Measurements from ENCODE around the gene TENT5C.

Gene TENT5C

GRCh38 chr1:117615474-117615873 lies 9.6 kb downstream of the TENT5C start:
- no peak for DNase-seq

DNA sequence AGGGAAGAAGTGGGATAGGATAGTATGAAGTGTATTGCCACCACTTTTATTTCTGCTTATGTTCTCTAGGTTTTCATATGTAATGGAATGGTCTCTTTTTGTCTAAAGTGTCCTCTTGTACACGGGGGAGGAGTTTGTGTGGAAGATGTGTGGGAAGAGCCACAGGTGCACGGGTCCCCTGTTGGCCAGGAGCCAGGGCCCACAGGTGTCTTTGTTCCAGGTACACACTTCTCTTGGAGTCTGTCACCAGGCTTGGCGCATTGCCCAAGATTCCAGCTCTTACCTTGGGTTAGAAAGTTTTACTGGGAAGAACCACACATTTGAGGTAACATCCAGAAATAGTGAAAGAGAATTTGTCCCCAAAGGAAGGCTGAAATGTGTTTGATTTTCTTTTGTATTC lies 10.5 kb downstream of the TENT5C start:
- DNase-seq = no peak

DNA sequence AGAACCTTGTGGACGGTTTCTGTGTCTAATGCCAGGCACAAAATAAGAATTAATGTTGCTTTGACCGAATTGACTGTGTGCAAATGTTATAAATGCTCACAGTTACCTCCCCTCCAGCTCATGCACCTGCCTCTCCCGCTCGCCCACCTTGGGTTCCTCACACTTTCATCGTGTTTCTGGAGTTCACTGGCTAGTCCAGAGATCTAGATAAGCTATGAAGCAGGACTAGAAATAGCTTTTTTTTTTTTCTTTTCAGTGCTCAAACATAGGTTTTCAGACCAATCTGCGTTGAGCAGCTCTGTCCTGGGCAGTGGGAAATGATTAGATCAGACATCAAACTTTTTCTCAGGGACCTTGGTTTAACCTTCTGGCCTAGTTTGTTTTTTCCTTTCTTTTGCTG lies 11.1 kb downstream of the TENT5C start:
- DNase-seq = no peak

DNA sequence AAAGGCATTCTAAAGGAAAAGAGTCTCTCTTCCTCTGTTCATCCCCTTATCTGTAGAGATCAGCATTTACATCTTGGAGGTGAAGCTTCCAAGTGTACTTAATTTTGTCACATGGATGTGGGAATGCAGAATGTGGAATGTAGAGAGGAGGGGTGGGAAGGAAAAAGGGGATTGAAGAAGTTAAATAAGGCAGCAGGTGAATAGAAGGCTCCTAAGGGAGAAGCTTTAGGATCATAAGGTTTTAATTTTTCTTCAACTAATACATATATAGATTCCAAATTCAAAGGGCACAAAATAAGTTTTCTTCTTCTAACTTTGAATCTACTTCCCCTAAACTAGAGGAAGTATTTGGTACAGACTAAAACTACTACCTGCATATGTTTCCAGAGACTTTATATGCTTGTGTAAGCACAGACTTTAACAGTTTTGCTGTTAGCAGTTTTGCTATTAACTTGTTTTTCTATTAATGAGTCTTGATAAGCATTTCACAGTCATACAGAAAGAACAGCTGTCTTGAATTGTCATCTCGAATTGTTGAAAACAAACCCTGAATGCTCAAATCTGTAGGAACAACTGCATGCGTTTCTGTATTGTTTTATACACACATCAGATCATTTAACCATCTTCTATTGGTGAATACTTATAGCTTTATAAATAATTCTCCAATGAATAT lies 12.7 kb downstream of the TENT5C start:
- no peak for DNase-seq

- no peak for DNase-seq
Observed at GRCh38 chr1:117620440-117620839, 14.6 kb downstream of the TENT5C start.

DNA sequence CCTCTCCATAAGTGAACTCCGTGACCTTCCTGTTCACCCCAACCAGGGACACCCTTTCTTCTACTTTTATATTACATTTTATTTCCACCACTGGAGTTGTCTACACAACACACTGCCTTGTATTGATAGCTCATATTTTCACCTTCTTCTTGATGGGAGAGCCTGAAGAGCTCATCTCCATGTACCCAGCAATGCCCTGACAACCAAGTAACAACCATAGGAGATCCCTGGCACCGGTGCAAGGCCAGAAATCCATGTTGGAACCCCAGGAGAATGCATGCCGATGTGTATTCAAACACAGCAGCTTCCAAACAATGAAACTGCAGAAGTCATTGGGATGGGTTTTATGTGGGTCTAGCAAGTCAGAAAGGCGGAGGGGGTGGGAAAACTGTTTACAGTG lies 15.5 kb downstream of the TENT5C start:
- DNase-seq = no peak

DNA sequence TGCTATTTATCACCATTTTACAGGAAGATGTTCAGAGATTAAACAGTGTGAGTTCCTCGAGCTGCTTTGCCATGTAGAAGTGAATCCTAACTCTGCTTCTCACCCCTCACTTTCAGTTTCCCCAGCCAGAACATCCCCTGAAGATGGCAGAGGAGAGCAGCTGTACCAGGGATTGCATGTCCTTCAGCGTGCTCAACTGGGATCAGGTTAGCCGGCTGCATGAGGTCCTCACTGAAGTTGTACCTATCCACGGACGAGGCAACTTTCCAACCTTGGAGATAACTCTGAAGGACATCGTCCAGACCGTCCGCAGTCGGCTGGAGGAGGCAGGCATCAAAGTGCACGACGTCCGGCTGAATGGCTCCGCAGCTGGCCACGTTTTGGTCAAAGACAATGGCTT lies 16.9 kb downstream of the TENT5C start:
- no peak for DNase-seq

- DNase-seq = no peak
Observed at GRCh38 chr1:117623141-117623540, 17.3 kb downstream of the TENT5C start.

DNA sequence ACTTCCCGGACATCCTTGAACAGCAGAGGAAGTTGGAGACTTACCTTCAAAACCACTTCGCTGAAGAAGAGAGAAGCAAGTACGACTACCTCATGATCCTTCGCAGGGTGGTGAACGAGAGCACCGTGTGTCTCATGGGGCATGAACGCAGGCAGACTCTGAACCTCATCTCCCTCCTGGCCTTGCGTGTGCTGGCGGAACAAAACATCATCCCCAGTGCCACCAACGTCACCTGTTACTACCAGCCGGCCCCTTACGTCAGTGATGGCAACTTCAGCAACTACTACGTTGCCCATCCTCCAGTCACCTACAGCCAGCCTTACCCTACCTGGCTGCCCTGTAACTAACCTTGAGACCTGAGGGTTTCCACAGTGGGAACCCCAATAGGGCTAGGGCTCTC lies 17.9 kb downstream of the TENT5C start:
- no peak for DNase-seq

DNA sequence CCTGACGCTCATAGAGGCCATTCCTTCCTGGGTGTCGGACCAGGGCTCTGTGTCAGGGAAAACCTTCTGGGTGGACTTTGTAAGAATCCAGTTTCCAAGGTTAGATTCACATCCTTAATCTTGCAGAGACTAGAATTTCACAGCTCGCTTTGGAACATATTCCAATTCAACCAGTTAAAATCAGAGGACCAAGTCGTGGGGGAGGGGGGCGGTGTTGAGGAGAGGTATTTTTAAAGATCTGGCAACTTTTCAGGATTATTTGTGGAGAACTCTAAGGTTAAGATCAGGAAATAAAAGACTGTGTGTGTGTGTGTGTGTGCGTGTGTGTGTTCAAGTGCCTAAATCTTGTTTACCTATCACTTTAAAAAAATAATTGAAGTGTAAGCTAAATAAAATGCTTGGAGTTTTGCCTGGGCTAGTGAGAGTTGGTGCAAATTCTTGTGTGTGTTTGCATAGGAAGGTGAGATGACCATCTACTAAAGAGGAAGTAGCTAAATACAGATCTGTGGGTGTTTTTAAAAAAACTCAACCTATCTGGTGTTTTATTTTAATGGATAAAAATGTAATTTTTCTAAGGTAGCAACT lies 21.8 kb downstream of the TENT5C start:
- no peak for DNase-seq

DNA sequence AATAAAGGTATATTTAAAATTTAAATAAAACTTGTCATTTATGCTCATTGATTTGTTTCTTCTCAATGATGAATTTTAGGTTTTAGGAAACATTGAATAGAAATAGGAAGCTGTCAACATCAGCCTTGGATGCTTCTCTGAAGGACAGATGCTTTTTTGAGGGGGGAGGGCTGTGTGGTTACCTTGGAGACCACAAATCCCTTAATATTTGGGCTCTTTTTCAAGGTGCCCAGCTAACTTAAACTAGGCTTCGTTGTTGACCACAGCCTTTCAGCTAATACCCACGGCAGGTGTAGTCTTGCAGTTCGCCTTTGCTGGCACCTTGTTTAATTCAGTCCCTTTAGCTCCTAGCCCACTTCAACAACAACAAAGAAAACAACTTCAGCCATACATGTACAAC lies 22.5 kb downstream of the TENT5C start:
- no peak for DNase-seq

DNA sequence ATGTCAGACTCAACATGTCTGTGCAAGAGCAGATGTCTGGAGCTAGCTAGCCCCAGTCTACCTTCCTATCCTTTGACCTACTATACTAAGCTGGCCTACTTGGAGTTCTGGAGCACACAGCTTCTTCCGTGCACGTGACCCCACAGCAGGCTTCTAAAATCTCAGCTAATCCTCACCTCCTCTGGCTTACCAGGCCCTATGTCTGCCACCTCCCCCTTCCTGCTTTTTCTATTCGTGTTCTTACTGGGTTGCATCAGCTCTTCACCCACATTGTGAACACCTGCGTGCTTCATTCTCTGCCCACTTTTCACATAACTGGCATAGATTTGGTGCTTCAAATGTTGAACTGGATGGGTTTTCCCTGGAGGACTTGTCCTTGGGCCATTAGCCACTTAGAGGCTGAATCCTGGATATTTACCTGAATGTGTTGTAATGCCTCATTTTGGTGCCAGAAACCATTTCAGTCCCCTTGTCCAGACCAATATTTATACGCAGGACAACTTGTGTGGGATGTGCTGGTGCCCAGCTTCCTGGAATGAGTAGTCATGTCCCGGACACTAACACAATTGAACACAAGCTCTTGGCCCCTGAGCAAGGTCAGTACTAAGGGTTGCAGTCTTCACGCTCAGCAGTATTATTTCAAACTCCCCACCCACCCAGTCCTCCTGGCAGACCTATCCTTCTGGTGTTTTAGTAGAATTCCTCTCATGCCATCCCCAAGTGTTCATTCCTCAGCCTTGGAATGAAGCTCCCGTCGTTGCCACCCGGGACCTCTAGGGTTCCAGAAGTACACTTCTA lies 24.0 kb downstream of the TENT5C start:
- DNase-seq = no peak

- no peak for DNase-seq
Observed at GRCh38 chr1:117630423-117630998, 24.7 kb downstream of the TENT5C start.

DNA sequence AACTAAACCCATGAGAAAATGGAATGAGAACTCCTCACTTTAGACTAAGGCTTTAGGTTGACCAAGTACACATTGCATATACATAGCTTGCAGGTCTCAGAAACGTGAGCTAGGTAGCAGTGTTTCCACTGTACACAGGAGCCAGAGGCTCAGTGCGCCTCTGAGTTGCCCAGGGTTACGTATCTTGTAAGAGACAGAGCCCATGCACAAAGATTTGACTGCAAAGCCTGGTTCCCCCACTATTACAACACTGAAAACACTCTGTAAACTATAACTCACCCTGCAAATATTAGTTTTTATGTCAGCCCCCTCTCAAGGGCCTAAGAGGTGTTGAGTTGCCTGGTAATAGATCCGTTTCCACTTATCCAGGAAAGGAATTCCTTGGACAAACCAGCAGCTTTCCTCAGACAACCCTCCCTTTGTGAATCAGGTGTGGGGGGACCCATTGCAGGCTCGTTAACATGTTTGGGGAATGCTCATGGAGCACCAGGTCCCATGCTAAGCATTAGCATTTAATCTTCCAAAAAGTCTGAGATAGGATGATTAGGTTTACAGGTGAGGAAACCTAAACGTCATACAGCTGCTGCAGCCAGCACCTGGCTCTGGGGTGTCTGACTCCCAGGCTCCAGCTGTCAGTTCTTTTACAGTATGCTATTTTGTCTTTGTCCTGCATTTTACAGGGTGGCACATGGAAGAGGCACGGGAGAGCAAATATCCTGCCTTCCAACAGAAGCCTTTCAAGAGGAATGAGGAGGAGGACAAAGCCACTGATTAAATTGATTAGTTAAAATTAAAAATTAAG lies 25.7 kb downstream of the TENT5C start:
- no peak for DNase-seq

DNA sequence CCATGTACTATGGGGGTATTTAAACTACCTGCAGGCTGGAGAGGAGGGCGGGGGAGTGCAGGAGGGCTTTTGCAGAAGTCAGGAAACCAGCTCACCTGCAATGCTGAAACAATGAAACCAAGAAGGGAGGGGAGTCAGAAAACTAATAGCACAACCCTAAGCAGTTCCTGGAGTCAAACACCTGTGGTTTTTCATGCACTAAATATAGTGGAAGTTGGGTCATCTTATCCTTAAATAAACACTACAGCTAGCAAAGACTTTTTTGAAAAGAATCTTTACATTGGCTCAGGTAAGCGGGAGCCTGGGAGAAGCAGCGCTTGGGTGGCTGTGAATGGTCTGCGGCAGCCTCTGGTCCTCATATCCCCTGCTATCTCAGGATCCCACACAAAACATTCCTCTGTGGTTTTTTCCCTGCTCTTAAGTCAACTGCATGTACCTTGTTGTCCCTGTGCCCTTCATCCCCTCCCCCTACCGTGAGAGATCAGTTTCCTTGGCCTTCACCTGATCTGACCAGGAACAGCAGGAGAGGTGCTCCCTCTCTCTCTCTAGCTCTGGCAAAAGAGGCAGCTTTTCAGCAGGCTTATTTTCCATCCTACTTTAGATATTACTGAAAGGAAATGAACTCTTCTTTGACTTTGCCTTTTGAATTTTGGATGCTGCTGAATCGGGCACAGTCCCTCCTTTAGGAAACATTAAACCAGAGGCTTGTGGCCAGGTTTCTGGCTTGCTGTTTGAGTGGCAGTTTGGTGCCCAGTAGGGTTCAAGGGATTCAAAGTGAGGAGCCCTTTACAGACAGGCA lies 26.6 kb downstream of the TENT5C start:
- DNase-seq = no peak

DNA sequence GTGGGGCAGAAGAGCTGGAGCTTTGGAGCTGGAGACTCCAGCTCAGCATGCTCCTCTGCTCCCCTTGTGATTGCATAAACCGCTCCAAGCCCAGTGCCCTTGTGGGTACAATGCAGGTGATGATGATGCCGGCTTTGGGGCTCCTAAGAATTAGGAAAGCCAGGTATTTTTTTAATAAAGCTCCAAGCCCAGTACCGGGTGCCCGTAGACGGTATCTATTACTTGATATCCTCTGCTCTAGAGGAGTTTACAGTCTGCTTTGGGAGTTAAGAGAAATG lies 27.2 kb downstream of the TENT5C start:
- no peak for DNase-seq

GRCh38 chr1:117633423-117633822 lies 27.6 kb downstream of the TENT5C start:
- DNase-seq = no peak

DNA sequence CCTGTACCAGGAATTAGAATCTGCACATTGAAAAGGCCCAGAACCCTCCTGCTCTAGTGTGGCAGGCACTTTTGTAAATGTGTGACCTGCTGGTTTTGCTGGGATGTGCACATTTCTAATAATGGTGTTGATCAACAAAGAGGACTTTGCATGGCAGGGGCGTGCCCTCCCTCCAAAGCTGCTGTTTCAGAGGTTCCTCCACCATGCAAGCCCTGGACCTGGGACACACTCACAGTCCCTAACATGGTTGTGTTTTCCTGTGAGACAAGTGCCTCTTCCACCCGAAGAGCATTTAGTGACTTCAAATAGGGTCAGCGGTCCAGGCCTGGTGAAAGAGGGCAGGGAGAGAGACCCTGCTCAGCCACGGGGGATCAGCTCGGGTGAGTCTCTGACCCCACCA lies 28.1 kb downstream of the TENT5C start:
- DNase-seq = no peak

- no peak for DNase-seq
Observed at GRCh38 chr1:117634631-117635030, 28.8 kb downstream of the TENT5C start.

GRCh38 chr1:117635805-117636204 lies 30.0 kb downstream of the TENT5C start:
- DNase-seq = no peak

DNA sequence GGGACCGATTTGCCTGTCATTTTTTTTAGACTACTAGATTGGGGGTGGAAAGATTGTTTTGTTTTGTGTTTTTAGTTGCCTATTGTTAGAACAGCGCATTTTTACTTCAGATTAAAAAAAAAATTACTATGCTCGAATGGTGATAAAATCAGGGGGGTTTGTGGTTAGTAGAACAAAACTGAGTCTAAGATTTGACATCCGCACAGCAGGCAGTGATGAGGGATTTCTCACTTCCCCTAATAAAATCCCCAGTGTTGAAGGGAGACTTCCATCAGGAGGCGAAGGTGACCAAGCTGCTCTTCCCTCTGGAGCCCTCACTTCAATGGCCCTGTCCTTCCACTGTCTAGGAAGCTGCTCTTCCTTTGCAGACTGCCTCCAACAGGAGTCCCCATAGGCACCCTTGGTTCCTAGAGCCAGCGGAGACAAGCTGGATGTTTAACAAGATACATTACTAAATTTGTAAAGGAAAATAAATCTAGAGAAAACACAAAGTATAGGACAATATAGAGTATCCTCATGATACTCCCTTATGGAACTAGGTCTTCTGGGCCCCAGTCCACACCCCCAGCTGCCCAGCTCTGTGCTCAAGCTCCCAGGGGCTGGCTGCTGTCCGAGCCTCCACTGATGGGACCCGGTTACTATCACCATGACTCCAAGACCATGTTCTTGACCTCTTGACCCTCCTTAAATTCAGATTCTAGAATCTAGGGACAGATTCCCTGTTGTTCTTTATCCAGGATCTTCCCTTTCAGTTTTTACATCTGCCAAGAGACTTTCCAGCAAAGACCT lies 31.0 kb downstream of the TENT5C start:
- DNase-seq = no peak

- DNase-seq = no peak
Observed at GRCh38 chr1:117638141-117638540, 32.3 kb downstream of the TENT5C start.

All from NCI-H2081 treated with DMSO at 0.1 percent for 48 hours (cell line).